HCT116 (cell line): ENCODE measurements around the gene EFNB2.

ENCODE experiments used
- CTCF ChIP-seq, 3 experiments: fragments of 200-600 bp in 1 of 3; sonication (generic) in 1 of 3; IDR thresholded peaks in 2 of 3; conservative IDR thresholded peaks in 1 of 3; 2 replicates each; pipeline ENCODE4 v1.5.1; 2012 to 2017; ENCODE audit warnings: low read depth in 2 of 3, low read length in 2 of 3, antibody characterized with exemption in 1 of 3, borderline replicate concordance in 1 of 3, control low read depth in 1 of 3, mild to moderate bottlenecking in 1 of 3, mixed read lengths in 1 of 3, mixed run types in 1 of 3, moderate library complexity in 1 of 3; ENCODE audit not compliant: insufficient read depth in 1 of 3
- EZH2 ChIP-seq: fragments of 200-600 bp; sonication (generic); IDR thresholded peaks from 2 replicates; pipeline ENCODE4 v1.6.1; 2017; ENCODE audit warnings: antibody characterized with exemption, mixed run types
- EZH2phosphoT487 ChIP-seq: fragments of 200-600 bp; IDR thresholded peaks from 2 replicates; pipeline ENCODE4 v1.6.1; 2018; ENCODE audit warnings: antibody characterized with exemption, borderline replicate concordance
- JUND ChIP-seq: IDR thresholded peaks from 2 replicates; pipeline ENCODE4 v1.6.1; 2012
- POLR2A ChIP-seq: IDR thresholded peaks from 2 replicates; pipeline ENCODE4 v1.7.0; 2011; ENCODE audit warnings: borderline replicate concordance; ENCODE audit not compliant: insufficient read depth, insufficient read length; ENCODE audit errors: extremely low read depth
- TCF7L2 ChIP-seq: IDR thresholded peaks from 2 replicates; pipeline ENCODE4 v1.7.0; 2011; ENCODE audit warnings: borderline replicate concordance, inconsistent platforms; ENCODE audit not compliant: insufficient read depth, insufficient read length; ENCODE audit errors: extremely low read depth

- TF ChIP-seq TCF7L2 (no peak), EZH2phosphoT487 (no peak), CTCF (IDR thresholded peaks at IDR 0.05 in 2 of 3, conservative IDR thresholded peaks at IDR 0.05 in 1 of 3; ENCODE audit: borderline replicate concordance in 1 of 3, insufficient read depth in 1 of 3, low read depth in 2 of 3, low read length in 2 of 3) (no peak), POLR2A (no peak), EZH2 (no peak), JUND (no peak)
Observed at GRCh38 chr13:106528718-106529414, 6.6 kb downstream of the EFNB2 start.
